ENCODE results near the gene ZFYVE9.
A peak's percentile ranks its signal among the peaks of the same experiment; 100 is the strongest.

Gene ZFYVE9

GRCh38 chr1:52348704-52349300 lies 206.9 kb downstream of the ZFYVE9 start:
- Histone ChIP-seq H2BK120ac (ENCODE audit: insufficient read depth, low read length, poor library complexity) (no peak overlapping the region), H4K8ac (ENCODE audit: low read depth, low read length) (no peak overlapping the region), H3K4me2 (ENCODE audit: low read length) (no peak overlapping the region), H3K36me3 (ENCODE audit: control insufficient read depth in 1 of 2, insufficient read depth in 2 of 2, low read length in 2 of 2) (peaks cover 10 to 13% of the 10 kb centered on the region in 2 experiments), H3K14ac (ENCODE audit: low read length) (no peak overlapping the region), H3K79me1 (ENCODE audit: low read length) (peaks cover 3% of the 10 kb centered on the region), H2AFZ (ENCODE audit: insufficient read depth, low read length, poor library complexity) (no peak overlapping the region), H3K27me3 (ENCODE audit: insufficient read depth, low read length) (no peaks in the 10 kb centered on the region), H3K4me3 (ENCODE audit: low read depth, low read length) (no peak overlapping the region), H3K18ac (ENCODE audit: low read length) (no peak overlapping the region), H4K91ac (ENCODE audit: low read depth, low read length) (no peak overlapping the region), H3K4ac (ENCODE audit: low read depth, low read length) (no peak overlapping the region), H2BK5ac (ENCODE audit: low read depth, low read length, poor library complexity) (no peak overlapping the region), H3K79me2 (ENCODE audit: control insufficient read depth, insufficient read depth, low read length, poor library complexity) (peaks cover 2% of the 10 kb centered on the region), H2AK5ac (ENCODE audit: low read length) (no peak overlapping the region), H3K23ac (ENCODE audit: low read length) (no peak overlapping the region), H3K9ac (ENCODE audit: low read length) (no peak overlapping the region), H3K9me3 (ENCODE audit: insufficient read depth, low read depth, low read length) (no peaks in the 10 kb centered on the region), H3K27ac (ENCODE audit: low read depth, low read length) (no peak overlapping the region), H2BK12ac (ENCODE audit: low read length) (no peak overlapping the region), H3K4me1 (ENCODE audit: control insufficient read depth in 1 of 2, insufficient read depth in 2 of 2, low read length in 2 of 2) (peaks cover 0 to 4% of the 10 kb centered on the region in 2 experiments), H4K12ac (ENCODE audit: low read depth, low read length) (no peak overlapping the region)
- no CpG with 5 or more reads among the region's 8 CpGs for WGBS (ENCODE audit: extremely low coverage, insufficient coverage, insufficient read length)
- DNase-seq, result peak; percentile 77 to 78

- Histone ChIP-seq H3K4me2 (ENCODE audit: low read length) (no peak overlapping the region), H3K27ac (ENCODE audit: low read depth, low read length) (no peak overlapping the region), H3K18ac (ENCODE audit: low read length) (no peak overlapping the region), H2AFZ (ENCODE audit: insufficient read depth, low read length, poor library complexity) (no peak overlapping the region), H4K8ac (ENCODE audit: low read depth, low read length) (no peak overlapping the region), H2AK5ac (ENCODE audit: low read length) (no peak overlapping the region), H3K79me2 (ENCODE audit: control insufficient read depth, insufficient read depth, low read length, poor library complexity) (peaks cover 2% of the 10 kb centered on the region), H3K4ac (ENCODE audit: low read depth, low read length) (no peak overlapping the region), H3K4me3 (ENCODE audit: low read depth, low read length) (no peak overlapping the region), H4K91ac (ENCODE audit: low read depth, low read length) (no peak overlapping the region), H3K23ac (ENCODE audit: low read length) (no peak overlapping the region), H3K4me1 (ENCODE audit: control insufficient read depth in 1 of 2, insufficient read depth in 2 of 2, low read length in 2 of 2) (peaks cover 0 to 4% of the 10 kb centered on the region in 2 experiments), H3K36me3 (ENCODE audit: control insufficient read depth in 1 of 2, insufficient read depth in 2 of 2, low read length in 2 of 2) (peaks cover 46 to 52% of the 10 kb centered on the region in 2 experiments), H3K14ac (ENCODE audit: low read length) (no peak overlapping the region), H2BK5ac (ENCODE audit: low read depth, low read length, poor library complexity) (no peak overlapping the region), H2BK120ac (ENCODE audit: insufficient read depth, low read length, poor library complexity) (no peak overlapping the region), H2BK12ac (ENCODE audit: low read length) (no peak overlapping the region), H3K79me1 (ENCODE audit: low read length) (peaks cover 3% of the 10 kb centered on the region), H3K9ac (ENCODE audit: low read length) (no peak overlapping the region), H4K12ac (ENCODE audit: low read depth, low read length) (no peak overlapping the region), H3K27me3 (ENCODE audit: insufficient read depth, low read length) (no peaks in the 10 kb centered on the region), H3K9me3 (ENCODE audit: insufficient read depth, low read depth, low read length) (no peaks in the 10 kb centered on the region)
- no CpG with 5 or more reads among the region's 7 CpGs for WGBS (ENCODE audit: extremely low coverage, insufficient coverage, insufficient read length)
- DNase-seq, result no peak
Measured at GRCh38 chr1:52352690-52353089, 210.8 kb downstream of the ZFYVE9 start.

- Histone ChIP-seq H2AFZ (ENCODE audit: insufficient read depth, low read length, poor library complexity) (no peak overlapping the region), H3K79me1 (ENCODE audit: low read length) (peaks cover 3% of the 10 kb centered on the region), H3K36me3 (ENCODE audit: control insufficient read depth in 1 of 2, insufficient read depth in 2 of 2, low read length in 2 of 2) (peaks cover 73 to 79% of the 10 kb centered on the region in 2 experiments), H4K8ac (ENCODE audit: low read depth, low read length) (no peak overlapping the region), H3K79me2 (ENCODE audit: control insufficient read depth, insufficient read depth, low read length, poor library complexity) (peaks cover 2% of the 10 kb centered on the region), H3K4me1 (ENCODE audit: control insufficient read depth in 1 of 2, insufficient read depth in 2 of 2, low read length in 2 of 2) (peaks cover 0 to 4% of the 10 kb centered on the region in 2 experiments), H3K4me2 (ENCODE audit: low read length) (no peak overlapping the region), H3K4me3 (ENCODE audit: low read depth, low read length) (no peak overlapping the region), H2AK5ac (ENCODE audit: low read length) (no peak overlapping the region), H3K27me3 (ENCODE audit: insufficient read depth, low read length) (no peaks in the 10 kb centered on the region), H2BK12ac (ENCODE audit: low read length) (no peak overlapping the region), H3K18ac (ENCODE audit: low read length) (no peak overlapping the region), H3K27ac (ENCODE audit: low read depth, low read length) (no peak overlapping the region), H4K12ac (ENCODE audit: low read depth, low read length) (no peak overlapping the region), H3K4ac (ENCODE audit: low read depth, low read length) (no peak overlapping the region), H2BK120ac (ENCODE audit: insufficient read depth, low read length, poor library complexity) (no peak overlapping the region), H3K9me3 (ENCODE audit: insufficient read depth, low read depth, low read length) (no peaks in the 10 kb centered on the region), H3K14ac (ENCODE audit: low read length) (no peak overlapping the region), H4K91ac (ENCODE audit: low read depth, low read length) (no peak overlapping the region), H3K9ac (ENCODE audit: low read length) (no peak overlapping the region), H3K23ac (ENCODE audit: low read length) (no peak overlapping the region), H2BK5ac (ENCODE audit: low read depth, low read length, poor library complexity) (no peak overlapping the region)
- no CpG with 5 or more reads among the region's 8 CpGs for WGBS (ENCODE audit: extremely low coverage, insufficient coverage, insufficient read length)
- no peak for DNase-seq
Measured at GRCh38 chr1:52355436-52355835, 213.5 kb downstream of the ZFYVE9 start.

- Histone ChIP-seq H3K23ac (ENCODE audit: low read length) (no peak overlapping the region), H3K14ac (ENCODE audit: low read length) (no peak overlapping the region), H2AFZ (ENCODE audit: insufficient read depth, low read length, poor library complexity) (no peak overlapping the region), H3K9me3 (ENCODE audit: insufficient read depth, low read depth, low read length) (no peaks in the 10 kb centered on the region), H2BK5ac (ENCODE audit: low read depth, low read length, poor library complexity) (no peak overlapping the region), H3K27me3 (ENCODE audit: insufficient read depth, low read length) (no peaks in the 10 kb centered on the region), H2BK120ac (ENCODE audit: insufficient read depth, low read length, poor library complexity) (no peak overlapping the region), H3K4ac (ENCODE audit: low read depth, low read length) (no peak overlapping the region), H3K4me3 (ENCODE audit: low read depth, low read length) (no peak overlapping the region), H4K91ac (ENCODE audit: low read depth, low read length) (no peak overlapping the region), H2AK5ac (ENCODE audit: low read length) (no peak overlapping the region), H3K79me1 (ENCODE audit: low read length) (peaks cover 3% of the 10 kb centered on the region), H3K79me2 (ENCODE audit: control insufficient read depth, insufficient read depth, low read length, poor library complexity) (peaks cover 2% of the 10 kb centered on the region), H3K9ac (ENCODE audit: low read length) (no peak overlapping the region), H4K8ac (ENCODE audit: low read depth, low read length) (no peak overlapping the region), H2BK12ac (ENCODE audit: low read length) (no peak overlapping the region), H3K36me3 (ENCODE audit: control insufficient read depth in 1 of 2, insufficient read depth in 2 of 2, low read length in 2 of 2) (peaks cover 79 to 85% of the 10 kb centered on the region in 2 experiments), H3K4me1 (ENCODE audit: control insufficient read depth in 1 of 2, insufficient read depth in 2 of 2, low read length in 2 of 2) (peaks cover 0 to 4% of the 10 kb centered on the region in 2 experiments), H4K12ac (ENCODE audit: low read depth, low read length) (no peak overlapping the region), H3K27ac (ENCODE audit: low read depth, low read length) (no peak overlapping the region), H3K18ac (ENCODE audit: low read length) (no peak overlapping the region), H3K4me2 (ENCODE audit: low read length) (no peak overlapping the region)
- no peak for DNase-seq
- no CpG with 5 or more reads among the region's 11 CpGs for WGBS (ENCODE audit: extremely low coverage, insufficient coverage, insufficient read length)
Measured at GRCh38 chr1:52355847-52356505, 214.1 kb downstream of the ZFYVE9 start.

All from trophoblast cell (in vitro differentiated cells and primary cell).